ENCODE measurements around the gene PQBP1. TPM values are rescaled to one million over a fixed set of nuclear protein-coding genes. Genes with fewer than 3 reads are reported as not detected.

Gene PQBP1
- total RNA-seq, 1 experiment from 2014 or later = 133 TPM

DNA sequence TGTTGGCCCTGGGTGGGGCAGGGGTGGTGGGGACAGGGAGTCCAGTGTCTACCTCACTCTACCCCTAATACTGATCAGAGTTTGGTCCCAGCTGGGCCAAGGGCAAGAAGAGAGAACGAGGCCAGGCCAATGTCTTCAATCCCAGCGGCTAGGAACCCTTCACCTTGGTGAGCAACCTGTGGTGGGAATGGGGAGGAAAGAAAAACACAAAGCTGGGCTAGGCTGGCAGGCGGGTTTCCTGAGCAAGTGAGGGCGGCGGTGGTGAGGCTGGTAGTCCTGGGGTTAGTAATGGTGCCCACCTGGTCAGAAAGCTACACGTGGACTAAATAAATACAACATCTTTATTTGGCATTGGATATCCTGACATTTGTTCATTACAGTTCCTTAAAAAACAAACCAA, 5.6 kb downstream of the PQBP1 start:
- Histone ChIP-seq H3K4me3 (ENCODE audit: low read depth, low read length, poor library complexity, severe bottlenecking) (no peak overlapping the region), H3K27me3 (replicated peaks; ENCODE audit: insufficient read depth, low read depth, low read length, poor library complexity) (no peaks in the 10 kb centered on the region), H3K9me3 (ENCODE audit: low read depth, low read length, poor library complexity, severe bottlenecking) (no peaks in the 10 kb centered on the region), H3K4me1 (ENCODE audit: insufficient read depth, low read length, poor library complexity, severe bottlenecking) (peaks cover 5% of the 10 kb centered on the region), H3K27ac (ENCODE audit: low read depth, low read length, poor library complexity, severe bottlenecking) (no peak overlapping the region), H3K36me3 (ENCODE audit: insufficient read depth, low read length, poor library complexity, severe bottlenecking) (peaks cover 9% of the 10 kb centered on the region)
- POLR2A ChIA-PET (ENCODE audit: low non-redundant PET) = interaction anchor here (0.6 kb wide), 1 partner anchor 19 kb away, joined by 7 read pairs; no protein-coding TSS in a partner anchor
- BruUV-seq (replicated peaks) = no TSS peak
- CTCF ChIA-PET = no interaction called here
- DNase-seq (ENCODE audit: low spot score) = no peak
- TF ChIP-seq CTCF (conservative IDR thresholded peaks at IDR 0.05; ENCODE audit: low read depth, low read length) (no peak), EZH2 (IDR thresholded peaks at IDR 0.05; ENCODE audit: borderline replicate concordance, low read depth, low read length, poor library complexity, severe bottlenecking) (no peak)
- intact Hi-C loops (cut with micrococcal nuclease; ENCODE audit: unreplicated experiment) = no loop called here

- intact Hi-C loops (cut with micrococcal nuclease; ENCODE audit: unreplicated experiment) = no loop called here
- no peak for DNase-seq (ENCODE audit: low spot score)
- no peak for TF ChIP-seq CTCF (conservative IDR thresholded peaks at IDR 0.05; ENCODE audit: low read depth, low read length)
- CTCF ChIA-PET = no interaction called here
- no peaks in the 10 kb centered on the region for H3K9me3 ChIP-seq (ENCODE audit: low read depth, low read length, poor library complexity, severe bottlenecking)
- no peak overlapping the region for H3K4me3 ChIP-seq (ENCODE audit: low read depth, low read length, poor library complexity, severe bottlenecking)
- H3K27ac ChIP-seq (ENCODE audit: low read depth, low read length, poor library complexity, severe bottlenecking) = no peak overlapping the region
- BruUV-seq (replicated peaks) = no TSS peak
- H3K4me1 ChIP-seq (ENCODE audit: insufficient read depth, low read length, poor library complexity, severe bottlenecking) = peaks cover 2% of the 10 kb centered on the region
- H3K27me3 ChIP-seq (replicated peaks; ENCODE audit: insufficient read depth, low read depth, low read length, poor library complexity) = no peaks in the 10 kb centered on the region
- peaks cover 9% of the 10 kb centered on the region for H3K36me3 ChIP-seq (ENCODE audit: insufficient read depth, low read length, poor library complexity, severe bottlenecking)
- POLR2A ChIA-PET (ENCODE audit: low non-redundant PET) = no interaction called here
Observed at GRCh38 chrX:48904180-48904579, 6.5 kb downstream of the PQBP1 start.

DNA sequence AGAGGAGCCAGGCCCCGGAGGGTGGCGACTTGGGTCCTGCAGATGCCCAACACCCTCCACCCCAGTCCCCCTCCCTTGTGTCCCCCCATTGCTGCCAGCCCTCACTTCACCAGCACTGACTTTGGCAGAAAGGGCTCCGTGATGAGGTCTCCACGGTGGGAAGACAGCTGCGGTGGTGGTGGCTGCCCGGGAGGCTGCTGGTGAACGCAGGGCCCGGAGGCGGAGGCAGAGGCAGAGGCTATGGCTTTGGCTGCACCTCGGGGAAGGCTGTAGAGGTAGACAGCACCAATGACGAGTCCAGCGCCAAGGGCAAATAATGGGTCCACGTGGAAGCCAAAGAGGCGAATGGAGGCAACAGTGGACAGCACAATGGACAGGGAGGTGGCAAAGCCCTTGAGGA, 6.9 kb downstream of the PQBP1 start:
- H3K27ac ChIP-seq (ENCODE audit: low read depth, low read length, poor library complexity, severe bottlenecking) = no peak overlapping the region
- DNase-seq (ENCODE audit: low spot score) = no peak
- ChIA-PET POLR2A (ENCODE audit: low non-redundant PET) (no interaction called here), CTCF (no interaction called here)
- no TSS peak for BruUV-seq (replicated peaks)
- H3K27me3 ChIP-seq (replicated peaks; ENCODE audit: insufficient read depth, low read depth, low read length, poor library complexity) = no peaks in the 10 kb centered on the region
- H3K4me3 ChIP-seq (ENCODE audit: low read depth, low read length, poor library complexity, severe bottlenecking) = no peak overlapping the region
- TF ChIP-seq CTCF (conservative IDR thresholded peaks at IDR 0.05; ENCODE audit: low read depth, low read length) (no peak), EZH2 (IDR thresholded peaks at IDR 0.05; ENCODE audit: borderline replicate concordance, low read depth, low read length, poor library complexity, severe bottlenecking) (no peak)
- intact Hi-C loops (cut with micrococcal nuclease; ENCODE audit: unreplicated experiment) = no loop called here
- H3K9me3 ChIP-seq (ENCODE audit: low read depth, low read length, poor library complexity, severe bottlenecking) = no peaks in the 10 kb centered on the region
- H3K4me1 ChIP-seq (ENCODE audit: insufficient read depth, low read length, poor library complexity, severe bottlenecking) = no peaks in the 10 kb centered on the region
- H3K36me3 ChIP-seq (ENCODE audit: insufficient read depth, low read length, poor library complexity, severe bottlenecking) = peaks cover 9% of the 10 kb centered on the region
